ENCODE data around the gene IMMT.
A peak's percentile ranks its signal among the peaks of the same experiment; 100 is the strongest.
"Not testable (repeated sequence)": the region's sequence is repeated elsewhere in the genome, so short reads cannot be mapped to it uniquely, and the experiment has no call there.

The IMMT gene

DNA sequence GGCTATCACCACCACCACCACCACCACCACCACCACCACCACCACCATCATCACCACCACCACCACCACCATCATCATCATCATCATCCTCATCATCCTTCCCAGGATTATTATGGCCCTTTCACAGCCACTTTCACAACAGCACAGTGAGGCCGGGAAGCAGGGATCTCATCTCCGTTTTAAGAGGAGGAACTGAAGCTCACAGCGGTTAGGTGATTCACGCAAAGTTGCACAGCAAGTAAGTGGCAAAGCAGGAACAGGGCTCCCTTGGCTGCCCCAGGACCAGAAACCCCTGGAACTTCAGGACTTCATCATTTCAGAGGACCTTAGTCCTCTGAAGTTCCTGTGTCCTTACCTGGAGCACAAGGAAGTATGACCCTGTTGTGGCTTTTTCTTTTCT is 30.8 kb upstream of the IMMT start:
- DNase-seq = no peak

DNA sequence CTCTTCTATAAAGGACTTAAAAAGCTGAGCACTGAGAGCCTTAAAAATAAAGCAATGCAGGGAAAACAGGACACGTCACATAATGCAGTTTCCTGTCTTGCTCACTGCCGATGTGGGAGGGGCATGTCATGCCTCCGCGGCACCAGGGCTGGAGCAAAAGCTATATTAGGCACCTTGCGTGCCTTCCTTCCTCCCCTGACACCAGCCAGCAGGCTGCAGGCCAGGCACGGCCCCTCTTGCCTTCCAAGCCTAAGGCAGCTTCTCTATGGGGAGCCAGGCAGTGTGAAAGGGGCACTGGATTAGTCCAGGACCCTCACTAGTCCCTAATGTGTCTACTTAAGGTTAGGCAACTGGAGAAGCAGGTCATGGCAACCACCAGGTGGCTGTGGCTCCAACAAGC is 30.3 kb upstream of the IMMT start:
- DNase-seq = no peak

DNA sequence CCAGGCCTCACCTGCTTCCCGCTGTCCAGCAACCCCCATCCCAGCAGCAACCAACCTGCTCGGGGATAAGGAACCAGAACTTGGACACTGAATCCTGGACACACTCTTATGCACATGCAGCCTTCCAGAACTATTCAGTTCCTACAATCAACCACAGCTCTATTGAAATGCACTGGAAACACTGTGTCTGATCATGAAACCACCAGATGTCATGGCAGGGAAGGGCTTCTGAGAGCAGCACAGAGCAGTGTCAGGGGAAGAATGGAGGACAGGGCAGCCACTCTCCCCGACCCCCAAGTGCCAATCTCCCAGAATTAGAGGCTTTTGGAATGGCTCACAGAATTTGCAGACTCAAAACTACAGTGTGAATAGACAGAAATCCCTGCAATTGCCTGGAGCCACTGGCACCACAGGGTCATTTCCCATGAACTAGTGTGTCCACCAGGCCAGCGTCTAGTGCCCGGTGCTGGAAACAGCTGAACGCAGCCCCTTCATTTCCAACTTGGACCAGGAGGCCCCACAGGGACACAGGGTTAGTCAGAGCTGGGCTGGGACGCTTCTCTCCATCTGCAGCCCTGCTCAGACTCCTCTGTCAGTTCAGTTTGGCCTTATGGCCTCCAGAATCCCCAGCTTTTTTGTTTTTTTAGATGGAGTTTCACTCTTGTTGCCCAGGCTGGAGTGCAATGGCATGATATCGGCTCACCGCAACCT is 29.5 kb upstream of the IMMT start:
- no peak for DNase-seq

DNA sequence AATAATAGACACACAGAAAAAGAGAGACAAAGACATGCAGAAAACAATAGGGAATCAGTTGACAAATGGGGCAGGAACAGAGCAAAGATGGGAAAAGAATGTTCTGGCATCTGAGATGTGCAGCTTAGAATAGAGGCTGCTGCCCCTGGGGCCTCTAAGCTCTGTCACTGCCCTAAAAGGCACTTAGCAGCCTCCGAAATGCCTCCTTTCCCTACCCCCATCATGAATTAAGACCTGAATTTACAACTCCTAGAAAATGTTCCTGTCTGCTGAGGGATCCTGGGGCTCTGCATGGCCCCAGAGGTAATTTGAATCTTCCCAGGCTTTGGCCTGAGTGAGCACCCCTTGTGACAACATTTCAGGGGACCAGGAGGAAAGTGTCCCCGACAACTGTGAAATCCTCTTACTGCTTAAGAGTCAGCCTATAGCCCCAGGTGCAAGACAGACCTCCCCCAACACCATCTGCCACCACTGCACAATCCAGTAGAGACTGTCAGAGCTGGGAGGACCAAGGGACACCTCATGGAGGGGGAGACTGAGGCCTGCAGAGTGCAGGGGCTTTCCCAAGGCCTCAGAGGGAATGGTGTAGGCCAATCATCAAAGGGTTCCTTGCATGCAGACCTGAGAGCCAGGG is 28.8 kb upstream of the IMMT start:
- no peak for DNase-seq

DNA sequence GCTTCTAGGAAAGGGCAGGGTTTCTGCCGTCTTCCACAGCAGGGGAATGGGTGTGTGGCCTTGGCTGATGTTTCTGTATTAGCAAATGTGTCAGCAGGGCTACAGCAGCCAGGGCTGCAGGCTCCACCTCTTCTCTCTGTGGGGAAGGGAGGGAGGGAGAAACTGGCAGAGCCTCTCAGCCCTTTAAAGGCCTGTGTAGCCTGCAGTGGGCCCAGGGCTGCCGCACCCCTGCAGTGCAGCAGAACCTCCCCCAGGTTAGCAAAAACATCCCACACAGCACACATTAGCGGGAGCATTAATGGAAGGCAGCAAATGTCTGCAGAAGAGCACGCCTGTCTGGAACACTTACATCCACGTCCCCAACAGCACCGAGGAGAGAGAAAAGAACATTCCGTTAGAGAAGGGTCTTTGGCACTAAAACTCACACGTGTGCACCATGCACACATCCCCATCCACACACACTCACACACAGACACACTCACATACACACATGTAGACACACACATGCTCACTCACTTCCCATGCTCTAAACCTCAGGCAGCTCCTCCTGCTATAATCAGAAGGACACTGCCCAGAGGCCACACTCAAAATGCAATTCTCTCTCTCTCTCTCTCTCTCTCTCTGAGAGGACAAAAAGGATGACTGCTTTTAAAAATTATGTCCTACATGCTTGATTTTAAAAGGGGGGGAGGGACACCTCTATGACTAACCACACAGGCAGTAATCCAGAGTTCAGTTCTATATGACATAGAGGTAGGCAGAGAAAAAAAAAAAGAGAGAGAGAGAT is 28.1 kb upstream of the IMMT start:
- DNase-seq = no peak

DNA sequence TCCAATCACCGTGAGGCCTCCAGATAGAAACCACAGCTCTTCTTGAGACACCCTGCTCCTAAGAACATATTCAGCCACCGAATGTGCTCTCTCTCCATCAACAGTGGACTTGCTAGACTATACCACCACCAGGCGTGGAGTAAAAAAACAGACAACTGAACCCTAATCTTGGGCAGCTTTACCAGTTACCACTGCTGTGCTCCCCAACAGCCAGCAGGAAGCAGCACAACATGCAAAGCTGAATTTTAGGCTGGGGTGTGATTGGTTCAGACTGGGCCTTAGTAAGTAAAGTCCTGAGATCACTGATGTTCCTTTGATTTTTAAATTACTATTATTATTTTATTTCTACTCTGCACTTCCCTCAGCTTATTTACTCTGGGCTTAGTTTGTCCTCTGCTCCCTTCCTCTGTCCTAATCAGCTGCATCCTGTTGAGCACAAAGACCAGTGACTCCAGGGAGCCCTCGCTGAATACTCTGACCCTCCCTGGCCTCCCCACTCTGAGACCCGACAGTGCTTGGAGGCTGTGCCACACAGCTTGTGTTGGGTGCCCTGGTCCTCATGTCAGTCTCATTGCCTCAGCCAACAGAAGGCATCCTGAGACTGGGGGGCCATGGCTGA is 25.9 kb upstream of the IMMT start:
- peak; percentile 18 for DNase-seq

DNA sequence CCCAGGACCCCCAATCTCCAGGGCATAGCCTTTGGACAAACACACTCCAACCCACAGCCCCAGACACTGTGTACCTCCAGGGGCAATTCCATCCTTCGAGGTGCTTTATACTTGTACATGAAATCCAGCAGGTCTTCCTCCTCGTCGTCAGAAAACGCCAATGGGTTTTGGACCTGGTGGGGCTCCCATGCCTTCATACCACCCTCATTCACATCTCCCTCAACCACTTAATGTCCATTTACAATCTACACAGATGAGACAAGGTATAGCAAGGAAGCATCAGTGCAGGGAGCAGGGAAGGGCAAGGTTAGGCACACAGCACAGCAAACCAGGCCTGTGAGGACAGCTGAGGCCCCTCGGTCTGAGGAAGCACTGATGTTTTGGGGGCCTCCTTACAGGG is 24.6 kb upstream of the IMMT start:
- DNase-seq = no peak

DNA sequence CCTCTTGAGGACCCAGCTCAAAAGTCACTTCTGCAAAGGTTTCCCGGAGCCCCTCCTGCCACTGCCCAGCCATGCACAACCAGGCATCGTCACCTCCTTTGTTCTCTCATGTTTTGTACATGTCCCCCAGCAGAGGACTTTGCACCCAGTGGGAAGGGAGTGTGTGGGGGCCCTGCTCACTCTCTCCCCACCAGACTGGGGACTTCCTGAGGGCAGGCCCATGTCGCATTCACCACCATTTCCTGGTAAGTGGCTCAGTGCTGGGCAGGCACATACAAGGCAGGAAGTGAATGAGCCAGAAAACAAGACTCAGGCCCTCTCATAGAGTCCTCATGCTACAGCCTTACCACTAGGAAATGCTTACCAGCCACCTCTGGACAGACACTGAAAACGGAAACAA is 22.9 kb upstream of the IMMT start:
- DNase-seq = no peak

DNA sequence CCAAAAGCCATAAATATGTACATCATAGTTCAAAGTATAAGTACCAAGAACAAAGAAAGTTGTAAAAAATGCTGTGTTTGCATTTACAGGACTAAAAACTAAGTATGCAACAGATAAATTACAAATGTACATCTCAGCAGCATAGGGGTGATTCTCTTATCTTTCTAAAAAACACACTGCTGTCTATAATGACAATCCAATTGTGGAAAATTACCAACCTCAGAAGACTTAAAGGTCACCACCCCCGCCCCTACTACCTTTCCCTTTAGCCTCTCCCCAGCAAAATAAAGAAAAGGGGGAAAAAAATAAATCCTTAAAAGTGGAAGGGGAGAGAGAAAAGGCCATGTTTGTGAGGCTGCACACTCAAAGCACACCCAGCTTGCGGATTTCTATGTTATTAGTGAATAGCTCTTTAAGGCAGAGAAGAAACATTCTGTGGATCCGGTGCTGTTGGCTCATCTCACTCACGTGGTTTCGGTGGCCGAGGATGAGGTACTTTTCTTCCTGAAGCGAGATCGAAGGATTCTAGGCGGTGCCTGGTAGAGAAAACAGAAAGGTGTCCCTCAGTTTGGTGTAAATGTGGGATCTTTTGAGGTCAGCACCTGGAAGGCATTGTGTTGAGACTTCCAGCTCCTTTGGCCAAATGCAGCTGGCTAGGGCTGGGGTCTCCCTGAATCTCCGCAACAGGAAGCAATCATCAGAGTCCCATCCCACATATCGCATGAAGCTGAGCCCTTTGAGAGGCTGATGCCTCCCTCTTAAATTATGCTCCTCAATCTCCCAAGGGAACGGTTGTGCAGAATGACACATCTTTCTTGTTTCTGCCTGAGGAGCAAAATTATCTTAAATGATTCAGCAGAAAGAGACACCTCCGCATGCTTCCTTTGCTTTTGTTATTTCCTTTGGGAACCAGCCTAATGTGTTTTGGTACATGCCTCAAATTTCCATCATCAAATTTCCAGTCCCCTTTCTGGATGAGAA is 21.6 kb upstream of the IMMT start:
- no peak for DNase-seq

DNA sequence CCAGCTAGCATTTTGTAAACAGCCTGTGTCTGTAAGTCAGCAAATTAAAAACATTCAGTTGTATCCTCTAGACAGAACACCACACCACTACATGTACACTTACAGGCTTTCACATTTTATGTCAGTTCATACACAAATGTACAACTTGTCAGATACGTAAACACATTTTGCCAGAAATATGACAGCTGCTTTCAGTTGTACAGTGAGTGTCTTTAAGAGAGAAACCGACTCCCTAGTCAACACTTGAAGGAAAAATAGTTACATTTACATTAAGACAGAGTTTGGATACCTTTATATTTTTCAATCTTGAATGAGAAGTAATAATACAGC is 19.2 kb upstream of the IMMT start:
- DNase-seq = no peak

DNA sequence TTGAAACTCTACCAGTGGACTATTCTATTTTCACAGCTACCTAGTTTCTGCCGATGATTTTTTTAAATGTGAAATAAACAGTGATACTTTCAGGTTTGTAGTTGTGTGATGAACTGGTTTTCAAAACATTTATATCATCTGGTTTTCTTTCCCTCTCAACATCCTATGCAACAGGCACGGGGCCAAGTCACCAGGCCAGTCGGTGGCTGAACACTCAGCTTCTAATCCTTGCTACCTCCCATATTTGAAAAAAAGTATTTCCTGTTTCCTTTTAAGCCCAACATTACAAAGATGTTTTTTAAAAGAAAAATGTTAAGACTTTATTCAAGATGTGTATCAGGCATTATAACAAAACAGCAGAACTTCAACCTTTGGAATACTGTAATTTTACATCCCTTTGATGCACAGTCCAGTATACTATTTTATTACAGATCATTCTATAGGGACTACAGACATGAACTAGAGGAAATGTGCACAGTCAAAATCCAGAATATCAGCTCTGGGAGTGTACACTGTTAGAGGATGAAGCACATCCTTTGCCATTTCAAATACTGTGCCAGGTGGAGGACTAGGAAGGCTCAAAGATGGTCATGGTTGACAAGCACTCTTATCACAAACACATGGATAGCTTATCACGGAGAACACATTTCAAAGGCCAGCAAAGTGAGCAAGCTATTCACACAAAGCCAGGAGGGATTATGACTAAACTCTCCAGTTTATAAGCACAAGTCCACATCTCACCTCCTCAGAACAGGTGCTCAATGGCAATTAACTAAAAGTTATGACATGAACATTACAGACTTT is 18.6 kb upstream of the IMMT start:
- DNase-seq = peak; percentile 81

DNA sequence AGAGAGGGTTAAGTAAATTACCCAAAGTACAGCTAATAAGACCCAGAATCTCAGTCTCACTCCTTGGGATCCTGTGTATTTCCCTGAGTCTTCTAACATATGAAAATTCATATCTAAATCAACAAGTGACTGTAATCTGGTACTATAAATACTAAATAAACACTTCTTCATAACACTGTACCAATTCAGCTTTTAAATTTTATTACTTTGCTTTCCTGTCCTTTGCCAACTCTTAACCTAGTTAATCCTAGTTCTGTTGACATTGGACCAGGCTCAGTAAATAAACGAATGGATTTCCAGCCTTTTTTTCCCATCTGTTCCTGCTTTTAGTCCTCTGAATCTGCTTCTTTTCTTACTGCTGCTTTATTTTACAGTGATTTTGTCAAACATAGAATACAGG is 17.8 kb upstream of the IMMT start:
- no peak for DNase-seq

DNA sequence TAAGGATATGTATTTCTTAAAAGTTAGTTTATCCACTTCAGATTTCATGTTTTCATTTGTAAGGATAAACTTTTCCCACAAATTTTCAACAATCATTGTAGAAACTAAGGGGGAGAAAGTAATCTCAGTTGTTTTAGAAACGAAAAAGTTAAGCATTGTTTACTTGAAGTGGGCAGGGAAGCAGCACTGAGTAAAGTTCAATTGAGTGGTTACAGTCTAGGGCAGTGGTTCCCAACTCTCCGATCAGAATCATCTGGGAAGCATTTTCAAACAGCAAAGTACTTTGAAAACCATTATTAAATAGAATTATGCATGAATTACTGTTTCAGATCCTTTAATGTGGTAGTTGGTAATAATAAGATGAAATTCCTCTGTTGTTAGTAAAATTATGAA is 16.5 kb upstream of the IMMT start:
- no peak for DNase-seq

DNA sequence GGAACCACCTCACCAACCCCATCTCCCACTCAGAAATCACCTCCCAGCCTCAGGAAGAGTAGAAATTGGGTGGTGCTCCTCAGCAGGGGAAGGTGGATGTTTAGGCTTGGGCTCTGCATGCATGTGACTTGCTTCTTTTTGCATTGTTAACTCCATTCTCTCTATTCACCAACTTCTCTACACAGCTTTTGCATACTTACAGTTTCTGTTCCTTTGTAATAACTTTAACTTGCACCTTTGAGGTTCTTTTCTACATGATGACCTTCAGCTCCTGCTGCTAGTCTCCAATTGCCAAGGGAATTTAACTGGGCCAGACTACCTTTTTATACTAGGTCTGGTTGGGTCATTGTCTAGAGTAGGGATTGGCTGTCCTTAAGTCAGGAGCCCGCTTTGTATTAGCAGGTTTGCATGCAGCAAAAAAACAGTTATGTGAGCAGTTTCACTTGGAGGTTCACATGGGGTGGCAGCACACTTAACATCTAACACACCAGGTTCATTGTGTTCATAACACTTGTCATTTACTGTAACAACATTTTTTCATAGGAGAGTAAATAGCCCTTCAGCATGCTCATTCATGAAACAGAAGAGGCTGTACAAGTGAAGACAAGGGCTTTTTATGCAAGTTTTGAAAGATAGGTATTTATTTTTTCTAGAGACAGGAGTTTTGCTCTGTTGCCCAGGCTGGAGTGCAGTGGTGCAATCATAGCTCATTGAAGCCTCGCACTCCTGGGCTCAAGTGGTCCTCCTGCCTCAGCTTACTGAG is 16.0 kb upstream of the IMMT start:
- peak; percentile 92 for DNase-seq

DNA sequence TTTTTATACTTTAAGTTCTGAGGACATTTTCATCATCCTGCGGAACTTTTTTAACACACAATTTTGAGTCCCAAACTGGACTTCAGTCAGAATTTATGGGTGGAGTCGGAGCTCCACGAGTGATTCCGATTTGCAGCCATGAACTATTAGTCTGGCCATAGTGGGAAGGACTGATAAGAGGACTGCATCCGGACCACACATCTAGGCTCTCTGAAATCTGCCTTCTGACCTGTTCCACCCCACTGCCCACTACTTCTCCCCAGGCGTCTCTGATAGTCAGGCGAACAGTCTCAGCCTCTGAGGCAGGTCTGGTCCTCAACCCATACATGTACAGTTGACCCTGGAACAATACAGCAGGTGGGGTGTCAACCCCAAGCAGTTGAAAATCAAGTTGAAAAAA is 9.2 kb upstream of the IMMT start:
- no peak for DNase-seq

DNA sequence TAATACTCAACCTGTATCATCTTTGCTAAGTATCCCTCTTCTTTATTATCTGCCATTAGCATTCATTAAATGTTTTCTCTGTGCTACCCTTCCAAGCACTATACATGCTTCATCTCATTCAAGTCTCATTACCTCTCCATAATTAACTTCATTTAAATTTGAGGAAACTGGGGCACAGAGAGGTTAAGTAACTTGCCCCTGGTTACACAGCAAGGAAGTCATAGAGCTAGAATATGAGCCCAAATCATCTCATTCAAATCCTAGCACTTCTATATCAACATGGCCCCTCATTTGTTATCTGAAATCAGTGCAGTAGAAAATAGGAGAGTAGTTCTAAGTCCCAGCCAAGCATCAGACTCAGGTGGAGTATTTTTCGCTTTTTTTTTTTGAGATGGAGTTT is 8.4 kb upstream of the IMMT start:
- DNase-seq = no peak

DNA sequence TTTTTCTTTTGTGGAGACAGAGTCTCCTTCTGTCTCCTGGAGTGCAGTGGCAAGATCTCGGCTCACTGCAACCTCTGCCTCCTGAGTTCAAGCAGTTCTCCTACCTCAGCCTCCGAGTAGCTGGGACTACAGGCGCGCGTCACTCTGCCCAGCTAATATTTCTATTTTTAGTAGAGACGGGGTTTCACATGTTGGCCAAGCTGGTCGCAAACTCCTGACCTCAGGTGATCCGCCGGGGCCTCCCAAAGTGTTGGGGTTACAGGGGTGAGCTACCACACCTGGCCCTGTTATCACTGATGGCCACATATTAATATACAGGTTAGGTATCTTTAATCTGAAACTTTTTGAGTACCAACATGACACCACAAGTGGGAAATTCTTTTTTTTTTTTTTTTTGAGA is 7.4 kb upstream of the IMMT start:
- no peak for DNase-seq

DNA sequence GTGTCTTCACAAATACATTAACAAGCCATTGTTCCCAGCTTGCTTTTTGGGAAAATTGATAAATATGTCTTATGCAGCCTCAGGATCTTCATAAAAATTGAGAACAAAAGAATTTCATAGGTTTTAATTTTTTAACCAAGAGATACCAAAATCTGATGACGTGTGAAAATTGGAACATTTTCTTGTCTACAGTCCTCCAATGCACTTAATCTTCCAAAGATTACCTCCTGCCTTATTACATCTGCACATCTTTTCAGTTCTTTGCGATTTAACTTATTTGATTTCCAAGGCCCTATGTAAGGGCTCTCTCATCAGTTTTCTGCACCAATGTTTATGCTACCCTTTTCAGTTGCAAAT is 7.1 kb upstream of the IMMT start:
- no peak for DNase-seq

DNA sequence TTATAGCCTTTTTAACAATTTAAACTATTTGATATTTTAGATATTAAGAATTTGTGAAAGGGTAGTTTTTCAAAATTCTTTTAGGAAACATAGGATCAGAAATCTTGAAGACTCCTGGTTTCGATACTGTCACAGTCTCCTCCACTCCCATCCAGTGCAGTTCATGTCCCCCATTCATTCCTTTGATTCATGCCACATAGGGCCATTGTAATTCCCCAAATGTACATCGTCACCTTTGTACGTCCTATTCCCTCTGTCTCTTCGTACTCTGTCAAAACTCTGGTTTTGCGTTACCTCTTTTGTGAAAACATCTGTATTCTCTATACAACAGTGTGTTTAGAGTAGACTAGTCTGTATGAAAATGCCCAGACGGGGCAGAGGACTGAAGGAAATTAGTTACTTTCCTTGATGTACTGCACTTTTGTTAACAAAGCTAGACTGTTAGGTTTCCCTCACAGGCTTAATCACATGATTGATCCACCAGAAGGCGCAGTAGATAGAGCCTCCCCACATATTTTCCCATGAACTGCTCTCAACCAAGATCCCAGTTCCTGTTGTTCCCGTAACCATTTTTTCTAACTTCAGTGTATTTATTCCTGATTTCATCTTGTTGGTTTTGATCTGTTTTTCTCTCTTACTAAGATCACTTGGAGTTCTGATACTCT is 6.5 kb upstream of the IMMT start:
- no peak for DNase-seq

DNA sequence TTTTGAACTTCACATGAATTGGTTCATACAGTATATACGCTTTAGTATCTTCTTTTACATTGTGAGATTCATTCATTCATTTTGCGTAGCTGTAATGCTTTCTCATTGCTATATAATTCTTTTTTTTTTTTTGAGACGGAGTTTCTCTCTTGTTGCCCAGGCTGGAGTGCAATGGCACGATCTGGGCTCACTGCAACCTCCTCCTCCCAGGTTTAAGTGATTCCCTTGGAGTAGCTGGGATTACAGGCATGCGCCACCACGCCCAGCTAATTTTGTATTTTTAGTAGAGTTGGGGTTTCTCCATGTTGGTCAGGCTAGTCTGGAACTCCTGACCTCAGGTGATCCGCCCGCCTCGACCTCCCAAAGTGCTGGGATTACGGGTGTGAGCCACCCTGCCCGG is 5.3 kb upstream of the IMMT start:
- DNase-seq = not testable (repeated sequence)

DNA sequence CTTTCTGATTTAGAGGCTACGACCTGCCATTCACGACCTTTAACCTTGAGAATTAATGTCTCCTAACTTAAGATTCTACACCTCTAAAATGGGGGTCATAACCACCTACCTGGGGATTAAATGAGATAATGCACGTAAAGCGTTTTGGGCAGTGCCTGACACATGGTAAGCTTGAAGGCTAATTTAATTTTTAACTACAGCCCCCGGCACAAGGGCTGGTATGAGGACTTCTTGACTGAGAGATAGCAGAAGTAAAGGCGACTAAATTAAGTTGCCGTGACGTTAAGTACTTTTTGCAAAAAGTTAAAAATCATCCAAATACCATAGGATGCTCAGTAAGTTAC is 4.5 kb upstream of the IMMT start:
- DNase-seq = no peak
